GM12875 (cell line): ENCODE data around the gene ASF1B.

Source experiments
- H3K4me3 ChIP-seq: one replicate; pipeline ENCODE4 v1.5.1; 2011; ENCODE audit warnings: low read depth, low read length, control low read depth
- CTCF ChIP-seq: IDR thresholded peaks from 2 replicates; pipeline ENCODE4 v1.5.1; 2011; ENCODE audit warnings: low read depth, mild to moderate bottlenecking, control low read depth, inconsistent platforms, low read length, moderate library complexity, borderline replicate concordance; ENCODE audit not compliant: insufficient read depth

Gene ASF1B

GRCh38 chr19:14135355-14135754 lies 1.0 kb downstream of the ASF1B start:
- no peak for TF ChIP-seq CTCF
- peak overlapping the region; percentile 99 for H3K4me3 ChIP-seq

- TF ChIP-seq CTCF: no peak
- no peak overlapping the region for H3K4me3 ChIP-seq
These were observed 8.4 kb downstream of the ASF1B start for GRCh38 chr19:14127929-14128509.

GRCh38 chr19:14127176-14127575 lies 9.2 kb downstream of the ASF1B start:
- no peak overlapping the region for H3K4me3 ChIP-seq
- no peak for TF ChIP-seq CTCF

GRCh38 chr19:14122924-14123323 lies 13.5 kb downstream of the ASF1B start:
- no peak overlapping the region for H3K4me3 ChIP-seq
- no peak for TF ChIP-seq CTCF

GRCh38 chr19:14120497-14120780 lies 15.9 kb downstream of the ASF1B start:
- H3K4me3 ChIP-seq: no peak overlapping the region
- no peak for TF ChIP-seq CTCF

- no peak for TF ChIP-seq CTCF
- H3K4me3 ChIP-seq: no peak overlapping the region
These were observed 16.5 kb downstream of the ASF1B start for GRCh38 chr19:14119644-14120496.

- no peak overlapping the region for H3K4me3 ChIP-seq
- no peak for TF ChIP-seq CTCF
These were observed 17.2 kb downstream of the ASF1B start for GRCh38 chr19:14119146-14119545.
